Pancreas (tissue), 10 donors: Measurements from ENCODE around the gene RC3H2. TPM values are rescaled to one million over a fixed set of nuclear protein-coding genes. Genes with fewer than 3 reads are reported as not detected.
A peak's percentile ranks its signal among the peaks of the same experiment; 100 is the strongest.
"Not testable (repeated sequence)": the region's sequence is repeated elsewhere in the genome, so short reads cannot be mapped to it uniquely, and the experiment has no call there.

Experiments
- ATAC-seq, 4 donors: fragments of 200-7000 bp; cut with Tn5 transposase; one replicate each; pipeline versions ENCODE4 v1.8.0 to v1.9.1; 2020; ENCODE audit warnings: mild to moderate bottlenecking in 4 of 4, moderate library complexity in 4 of 4
- DNase-seq, 6 donors: peaks; one replicate each; pipeline ENCODE4 v3.0.0-alpha.2; 2020
- FAIRE-seq: peaks from 2 replicates; lab custom pipeline; 2012; peaks lifted over from hg19 to GRCh38; lab: Jason Lieb, UNC
- H3K27ac ChIP-seq, 4 donors: fragments of 200-600 bp; sonication (generic); 1 replicate in 3 of 4; 2 replicates in 1 of 4; pipeline versions ENCODE4 v1.5.0 to v1.8.0; 2020
- H3K27me3 ChIP-seq, 4 donors: fragments of 200-600 bp; one replicate each; pipeline ENCODE4 v1.8.0; 2021
- H3K36me3 ChIP-seq, 3 donors: fragments of 200-600 bp; sonication (generic) in 1 of 3; one replicate each; pipeline versions ENCODE4 v1.5.0 to v1.8.0; 2020 to 2021
- H3K4me1 ChIP-seq, 3 donors: fragments of 200-600 bp; one replicate each; pipeline ENCODE4 v1.8.0; 2021
- H3K4me3 ChIP-seq, 4 donors: fragments of 200-600 bp; sonication (generic) in 2 of 4; one replicate each; pipeline versions ENCODE4 v1.5.0 to v1.8.0; 2020 to 2021
- H3K9me3 ChIP-seq, 4 donors: fragments of 200-600 bp; one replicate each; pipeline ENCODE4 v1.8.0; 2021
- CTCF ChIP-seq, 4 donors: fragments of 200-600 bp; sonication (generic) in 3 of 4; IDR thresholded peaks; one replicate each; pipeline versions ENCODE4 v1.5.0 to v1.8.0; 2021; ENCODE audit warnings: antibody characterized with exemption in 4 of 4
- WGBS, 2 donors: extraction: QIAGEN DNeasy Blood & Tissue Kit; methylation state at CpG; one replicate each; pipeline ENCODE4 v1.1.7; 2013; 5-methylcytosine and 5-hydroxymethylcytosine counted together
- intact Hi-C, 3 donors: fragments of 100-400 bp; cut with DNase I; formaldehyde crosslinking; loops; one replicate each; pipeline versions ENCODE4 v1.11.1 to v1.14.2; 2022
- polyA plus RNA-seq, 2 donors: library from polyadenylated mRNA; stranded (reverse); fragments of 200-250 nt; gene quantifications; one replicate each; pipeline ENCODE4 v1.2.3, GENCODE V29; 2013
- total RNA-seq, 6 donors: library from RNA; stranded (reverse); fragmentation: NEBNext Ultra II Directional in 4 of 6; extraction: Animal tissue kit (Norgen Biotek cat#: 25700) in 4 of 6; gene quantifications; one replicate each; pipeline versions ENCODE4 v1.2.1 to v1.2.4, GENCODE V29; 2021 to 2023
- donor health status: healthy with polysubstance abuse.
- donor health status: DM: no; HTN: no; CAD: no; lungs with moderate emphysema.
- donor health status: DM: no; HTN: no; CAD: no.
- donor health status: control.
- donor health status: control.
- donor health status: Bipolar disorder and iron deficiency.
- donor health status: DM: yes; HTN: yes; CAD: no.
- donor health status: DM: no; HTN: no; CAD: no.
- donor health status: DM: no; HTN: no; CAD: no.
- donor health status: DM: yes; HTN: yes; CAD: no.

RC3H2 gene
- total and polyA plus RNA-seq, 8 donors = 4.1 to 18.7 (median 12.1) TPM

GRCh38 chr9:122848256-122848943 lies 56.8 kb downstream of the RC3H2 start:
- Histone ChIP-seq H3K27me3 (no peaks in the 10 kb centered on the region), H3K27ac (no peak overlapping the region), H3K4me1 (no peaks in the 10 kb centered on the region), H3K36me3 (peaks cover 0 to 14% (median 7%) of the 10 kb centered on the region in 3 donors), H3K9me3 (no peaks in the 10 kb centered on the region), H3K4me3 (no peak overlapping the region)
- DNase-seq (no peak), FAIRE-seq (no peak), ATAC-seq (no peak)
- 60% methylated on average over 2 of the region's 2 CpGs for WGBS, 2 donors
- TF ChIP-seq CTCF (IDR thresholded peaks at IDR 0.05) = no peak
- intact Hi-C loops = no loop called here

GRCh38 chr9:122846371-122846940 lies 58.7 kb downstream of the RC3H2 start:
- H3K4me1 ChIP-seq = no peaks in the 10 kb centered on the region
- H3K4me3 ChIP-seq = no peak overlapping the region

GRCh38 chr9:122845116-122845515 lies 60.0 kb downstream of the RC3H2 start:
- intact Hi-C loops = no loop called here
- H3K27me3 ChIP-seq = no peaks in the 10 kb centered on the region
- H3K9me3 ChIP-seq = no peaks in the 10 kb centered on the region
- FAIRE-seq (no peak), ATAC-seq (no peak), DNase-seq (no peak)
- no peak for TF ChIP-seq CTCF (IDR thresholded peaks at IDR 0.05)
- no peak overlapping the region for H3K4me3 ChIP-seq
- peaks cover 0 to 4% (median 3%) of the 10 kb centered on the region in 3 donors for H3K36me3 ChIP-seq
- WGBS, 2 donors = 70 to 74% methylated on average over 3 of the region's 3 CpGs
- no peak overlapping the region for H3K27ac ChIP-seq
- H3K4me1 ChIP-seq = no peaks in the 10 kb centered on the region

More at GRCh38 chr9:122846371-122846940, 58.7 kb downstream of the RC3H2 start:
- no peak for ATAC-seq
- WGBS, 2 donors = 90 to 94% methylated on average over 5 of the region's 5 CpGs
- intact Hi-C loops = no loop called here
- Histone ChIP-seq H3K27ac (no peak overlapping the region), H3K36me3 (peaks cover 0 to 12% (median 7%) of the 10 kb centered on the region in 3 donors), H3K27me3 (no peaks in the 10 kb centered on the region), H3K9me3 (no peaks in the 10 kb centered on the region)
- no peak for FAIRE-seq
- DNase-seq = no peak
- TF ChIP-seq CTCF (IDR thresholded peaks at IDR 0.05) = no peak

- intact Hi-C loops = no loop called here
- no peaks in the 10 kb centered on the region for H3K27me3 ChIP-seq
- H3K9me3 ChIP-seq = no peaks in the 10 kb centered on the region
- no peak for TF ChIP-seq CTCF (IDR thresholded peaks at IDR 0.05)
- H3K36me3 ChIP-seq = peaks cover 0 to 3% (median 0%) of the 10 kb centered on the region in 3 donors
- no peak overlapping the region for H3K27ac ChIP-seq
- H3K4me1 ChIP-seq = no peaks in the 10 kb centered on the region
- DNase-seq = no peak
- ATAC-seq = no peak
- no peak overlapping the region for H3K4me3 ChIP-seq
- FAIRE-seq = no peak
- WGBS, 2 donors = 90 to 97% methylated on average over 1 of the region's 1 CpG
These were observed 61.0 kb downstream of the RC3H2 start for GRCh38 chr9:122844137-122844536.

- Histone ChIP-seq H3K4me1 (no peaks in the 10 kb centered on the region), H3K27ac (no peak overlapping the region), H3K27me3 (no peaks in the 10 kb centered on the region), H3K9me3 (no peaks in the 10 kb centered on the region), H3K4me3 (no peak overlapping the region), H3K36me3 (peaks cover 0 to 2% (median 0%) of the 10 kb centered on the region in 3 donors)
- TF ChIP-seq CTCF (IDR thresholded peaks at IDR 0.05) = no peak
- intact Hi-C loops = no loop called here
- FAIRE-seq (no peak), DNase-seq (no peak), ATAC-seq (no peak)
- WGBS, 2 donors = 56 to 64% methylated on average over 4 of the region's 4 CpGs
These were observed 63.7 kb downstream of the RC3H2 start for GRCh38 chr9:122841501-122841900.

- H3K4me3 ChIP-seq, H3K36me3 ChIP-seq, FAIRE-seq, H3K9me3 ChIP-seq, H3K27me3 ChIP-seq, H3K27ac ChIP-seq, H3K4me1 ChIP-seq, intact Hi-C loops: not testable (repeated sequence)
- 21 to 26% methylated on average over 3 of the region's 3 CpGs for WGBS, 2 donors
- DNase-seq (peak in 4 of 6 donors; percentile 21 to 69 (median 36)), ATAC-seq (peak in 2 of 4 donors; percentile 34 to 56)
These were observed 66.7 kb downstream of the RC3H2 start for GRCh38 chr9:122838441-122838840.
